ENCODE data around the gene GRK2. TPM values are rescaled to one million over a fixed set of nuclear protein-coding genes. Genes with fewer than 3 reads are reported as not detected.

GRK2 gene
- total RNA-seq, 2 experiments from 2014 or later, result 280 to 397 TPM

DNA sequence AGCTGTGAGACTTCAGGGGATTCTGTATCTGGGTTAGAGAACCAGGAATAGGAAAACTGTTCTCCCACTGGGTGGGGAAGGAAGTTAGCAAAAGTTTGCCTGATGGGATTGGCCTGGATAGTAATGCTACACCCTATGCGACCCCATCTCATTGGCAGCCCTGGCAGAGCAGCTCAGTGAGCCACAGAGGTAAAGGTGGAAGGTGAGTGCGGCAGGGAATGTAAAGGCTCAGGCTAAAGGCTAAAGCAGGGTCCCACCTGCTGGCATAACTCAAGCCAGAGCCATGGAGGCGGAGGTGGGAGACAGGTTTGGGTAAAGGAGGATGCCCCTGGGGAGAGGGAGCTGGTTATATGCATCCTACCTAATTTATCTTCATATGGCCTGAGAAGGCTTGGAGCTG, 55.8 kb downstream of the GRK2 start:
- Histone ChIP-seq H3K27ac (ENCODE audit: low read depth, low read length, poor library complexity, severe bottlenecking) (no peak overlapping the region), H3K79me2 (ENCODE audit: insufficient read depth, low read depth, low read length) (no peaks in the 10 kb centered on the region), H3K4me3 (ENCODE audit: low read depth, low read length, poor library complexity, severe bottlenecking) (no peak overlapping the region), H3K9me3 (ENCODE audit: low read length) (no peaks in the 10 kb centered on the region), H3K4me1 (ENCODE audit: insufficient read depth, low read length, poor library complexity, severe bottlenecking) (peaks cover 9% of the 10 kb centered on the region), H3K36me3 (ENCODE audit: insufficient read depth, low read length) (no peaks in the 10 kb centered on the region), H2AFZ (ENCODE audit: low read length) (no peak overlapping the region), H3K9me2 (ENCODE audit: insufficient read depth, low read length) (no peaks in the 10 kb centered on the region), H4K20me1 (ENCODE audit: insufficient read depth, low read length) (no peaks in the 10 kb centered on the region), H3K4me2 (ENCODE audit: low read length) (no peak overlapping the region)
- CTCF ChIA-PET (ENCODE audit: unreplicated experiment), result no interaction called here
- intact Hi-C loops (cut with micrococcal nuclease; ENCODE audit: unreplicated experiment), result no loop called here
- POLR2A ChIA-PET, result no interaction called here
- no peak for DNase-seq (ENCODE audit: low spot score)
- BruUV-seq (replicated peaks), result no TSS peak
- no peak for TF ChIP-seq EZH2phosphoT487 (IDR thresholded peaks at IDR 0.05; ENCODE audit: borderline replicate concordance, low read depth, low read length)
- TF ChIP-seq CTCF (conservative IDR thresholded peaks at IDR 0.05; ENCODE audit: low read length), result no peak

DNA sequence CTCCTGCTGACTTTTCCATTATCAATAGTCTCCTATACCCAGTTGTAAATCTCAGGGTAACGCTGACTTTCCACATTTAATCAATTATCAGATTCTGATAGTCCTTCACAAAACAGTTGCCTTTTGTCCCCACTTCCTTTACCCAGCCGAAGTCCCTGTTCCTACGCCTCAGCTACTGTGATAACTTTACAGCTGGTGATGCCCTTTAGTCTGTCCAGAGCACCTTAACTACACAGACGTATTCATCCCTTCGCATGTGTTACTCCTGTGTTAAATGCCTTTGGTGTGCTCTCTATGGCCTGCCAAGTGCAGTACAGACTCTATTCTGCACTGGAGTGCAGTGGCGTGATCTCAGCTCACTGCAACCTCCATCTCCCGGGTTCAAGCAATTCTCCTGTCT, 57.3 kb downstream of the GRK2 start:
- Histone ChIP-seq H3K79me2 (ENCODE audit: insufficient read depth, low read depth, low read length) (no peaks in the 10 kb centered on the region), H3K27ac (ENCODE audit: low read depth, low read length, poor library complexity, severe bottlenecking) (no peak overlapping the region), H3K4me3 (ENCODE audit: low read depth, low read length, poor library complexity, severe bottlenecking) (no peak overlapping the region), H4K20me1 (ENCODE audit: insufficient read depth, low read length) (no peaks in the 10 kb centered on the region), H3K36me3 (ENCODE audit: insufficient read depth, low read length) (no peaks in the 10 kb centered on the region), H2AFZ (ENCODE audit: low read length) (no peak overlapping the region), H3K9me3 (ENCODE audit: low read length) (no peaks in the 10 kb centered on the region), H3K4me2 (ENCODE audit: low read length) (no peak overlapping the region), H3K4me1 (ENCODE audit: insufficient read depth, low read length, poor library complexity, severe bottlenecking) (peaks cover 3% of the 10 kb centered on the region), H3K9me2 (ENCODE audit: insufficient read depth, low read length) (no peaks in the 10 kb centered on the region)
- TF ChIP-seq EZH2phosphoT487 (IDR thresholded peaks at IDR 0.05; ENCODE audit: borderline replicate concordance, low read depth, low read length) (no peak), CTCF (conservative IDR thresholded peaks at IDR 0.05; ENCODE audit: low read length) (no peak)
- BruUV-seq (replicated peaks), result no TSS peak
- CTCF ChIA-PET (ENCODE audit: unreplicated experiment), result no interaction called here
- DNase-seq (ENCODE audit: low spot score), result no peak
- intact Hi-C loops (cut with micrococcal nuclease; ENCODE audit: unreplicated experiment), result no loop called here
- POLR2A ChIA-PET, result interaction anchor here (0.6 to 1.0 kb wide), 2 partner anchors 58 to 530 kb away, joined by 3 to 4 read pairs; no protein-coding TSS in a partner anchor

DNA sequence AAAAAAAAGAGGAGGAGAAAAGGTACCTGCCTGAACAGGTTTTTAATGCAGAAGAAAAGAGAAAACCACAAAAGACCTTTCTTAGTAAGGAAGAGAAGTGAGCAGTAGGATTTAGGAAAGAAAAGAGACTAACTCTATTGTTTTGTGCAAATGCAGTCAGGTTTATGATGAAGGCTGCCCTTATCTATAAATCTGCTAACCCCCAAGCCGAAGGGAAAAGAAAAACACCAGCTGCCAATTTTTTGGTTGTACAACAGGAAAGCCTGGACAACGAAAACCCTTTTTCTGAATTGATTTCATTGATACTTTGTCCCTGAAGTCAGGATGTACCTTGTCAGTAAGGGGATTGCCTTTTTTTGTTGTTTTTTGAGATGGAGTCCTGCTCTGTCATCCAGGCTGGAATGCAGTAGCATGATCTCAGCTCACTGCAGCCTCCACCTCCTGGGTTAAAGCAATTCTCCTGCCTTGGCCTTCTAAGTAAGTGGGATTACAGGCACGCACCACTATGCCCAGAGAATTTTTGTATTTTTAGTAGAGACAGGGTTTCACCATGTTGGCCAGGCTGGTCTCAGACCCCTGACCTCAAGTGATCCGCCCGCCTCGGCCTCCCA, 65.9 kb downstream of the GRK2 start:
- H3K4me1 ChIP-seq (ENCODE audit: insufficient read depth, low read length, poor library complexity, severe bottlenecking), result no peaks in the 10 kb centered on the region
- H3K4me3 ChIP-seq (ENCODE audit: low read depth, low read length, poor library complexity, severe bottlenecking), result no peak overlapping the region
- CTCF ChIA-PET (ENCODE audit: unreplicated experiment), result no interaction called here
- POLR2A ChIA-PET, result interaction anchor here (0.7 kb wide), 1 partner anchor 713 kb away, joined by 3 read pairs; no protein-coding TSS in a partner anchor
- intact Hi-C loops (cut with micrococcal nuclease; ENCODE audit: unreplicated experiment), result no loop called here
- H3K79me2 ChIP-seq (ENCODE audit: insufficient read depth, low read depth, low read length), result no peaks in the 10 kb centered on the region
- no peak overlapping the region for H3K4me2 ChIP-seq (ENCODE audit: low read length)
- H3K9me3 ChIP-seq (ENCODE audit: low read length), result no peaks in the 10 kb centered on the region
- no TSS peak for BruUV-seq (replicated peaks)
- no peak for DNase-seq (ENCODE audit: low spot score)
- H3K36me3 ChIP-seq (ENCODE audit: insufficient read depth, low read length), result no peaks in the 10 kb centered on the region
- H3K9me2 ChIP-seq (ENCODE audit: insufficient read depth, low read length), result no peaks in the 10 kb centered on the region
- no peaks in the 10 kb centered on the region for H4K20me1 ChIP-seq (ENCODE audit: insufficient read depth, low read length)
- H3K27ac ChIP-seq (ENCODE audit: low read depth, low read length, poor library complexity, severe bottlenecking), result no peak overlapping the region
- TF ChIP-seq EZH2phosphoT487 (IDR thresholded peaks at IDR 0.05; ENCODE audit: borderline replicate concordance, low read depth, low read length), result no peak
- TF ChIP-seq CTCF (conservative IDR thresholded peaks at IDR 0.05; ENCODE audit: low read length), result no peak
- no peak overlapping the region for H2AFZ ChIP-seq (ENCODE audit: low read length)
